A549 treated with dexamethasone at 1 μM for 4 hours (cell line): ENCODE measurements around the gene TBX22. TPM values are rescaled to one million over a fixed set of nuclear protein-coding genes. Genes with fewer than 3 reads are reported as not detected.

ENCODE experiments used
- total RNA-seq: library from RNA; stranded (reverse); fragments of 200-300 nt; extraction: Qiagen RNA extraction; gene quantifications from 5 replicates; pipeline ENCODE4 v1.2.3, GENCODE V29; 2022

The TBX22 gene
- total RNA-seq, result not detected in 5 replicates

GRCh38 chrX:80014141-80014940 lies at the start of gene TBX22:
TSS of gene TBX22 (plus strand) at chrX:80014753. CDS start at chrX:80022270, 7,517 bp downstream.

